Stimulated activated CD4-positive, alpha-beta T cell treated with anti-CD3 and anti-CD28 coated beads, Interleukin-15, amount 100 ng/mL, for 1 hour (primary cell): ENCODE measurements around the gene PBX4.
"Not testable (repeated sequence)": the region's sequence is repeated elsewhere in the genome, so short reads cannot be mapped to it uniquely, and the experiment has no call there.

ENCODE experiments used
- DNase-seq, 2 donors: peaks; one replicate each; pipeline ENCODE4 v3.0.0-alpha.2; 2020; ENCODE audit warnings: low read depth in 1 of 2, low spot score in 1 of 2

The PBX4 gene

GRCh38 chr19:19627621-19628500, 9.4 kb upstream of the PBX4 start, which contains the start of gene LPAR2:
Gene LPAR2 (minus strand): TSS chr19:19628220. CDS start chr19:19627275, 945 bp downstream.
- DNase-seq = peak; percentile 64 to 73

GRCh38 chr19:19626516-19627472, 8.3 kb upstream of the PBX4 start:
- no peak for DNase-seq

GRCh38 chr19:19624032-19624570, 5.6 kb upstream of the PBX4 start:
- no peak for DNase-seq

- DNase-seq = no peak
Observed at GRCh38 chr19:19623383-19623782, 4.9 kb upstream of the PBX4 start.

GRCh38 chr19:19619849-19620210, 1.3 kb upstream of the PBX4 start:
- DNase-seq = no peak

- no peak for DNase-seq
Observed at GRCh38 chr19:19619181-19619848, 828 bp upstream of the PBX4 start.

- DNase-seq = no peak
Observed at GRCh38 chr19:19615086-19615485, 3.4 kb downstream of the PBX4 start.

GRCh38 chr19:19613506-19613905, 5.0 kb downstream of the PBX4 start:
- no peak for DNase-seq

DNA sequence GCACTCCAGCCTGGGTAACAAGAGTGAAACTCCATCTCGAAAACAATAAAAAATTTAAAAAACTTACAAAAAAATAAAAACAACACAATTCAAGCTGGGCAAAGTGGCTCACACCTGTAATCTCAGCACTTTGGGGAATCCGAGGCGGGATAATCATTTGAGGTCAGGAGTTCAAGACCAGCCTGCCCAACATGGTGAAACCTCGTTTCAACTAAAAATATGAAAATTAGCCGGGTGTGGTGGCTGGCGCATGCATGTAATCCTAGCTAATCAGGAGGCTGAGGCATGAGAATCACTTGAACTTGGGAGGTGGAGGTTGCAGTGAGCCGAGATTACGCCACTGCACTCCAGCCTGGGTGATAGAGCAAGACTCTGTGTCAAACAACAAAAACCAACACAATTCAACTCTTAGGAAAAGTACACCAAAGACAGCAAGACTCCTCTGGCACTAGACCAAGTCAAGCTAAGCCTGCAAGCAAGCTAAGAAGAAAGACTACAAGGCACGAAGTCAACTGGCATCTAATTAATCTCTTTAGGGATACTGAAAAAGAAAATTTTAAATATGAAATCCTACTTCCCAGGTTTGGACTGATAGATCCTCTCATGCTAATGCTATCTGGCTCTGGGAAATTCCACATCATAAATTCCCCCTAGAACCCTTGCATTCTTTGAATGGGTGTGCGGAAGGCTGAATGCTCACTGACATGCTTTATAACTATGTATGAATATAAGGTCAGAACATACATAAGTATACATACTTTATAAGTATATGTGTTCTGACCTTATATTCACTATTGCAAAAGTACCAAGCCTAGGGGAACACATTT, 7.9 kb downstream of the PBX4 start:
- DNase-seq = no peak

DNA sequence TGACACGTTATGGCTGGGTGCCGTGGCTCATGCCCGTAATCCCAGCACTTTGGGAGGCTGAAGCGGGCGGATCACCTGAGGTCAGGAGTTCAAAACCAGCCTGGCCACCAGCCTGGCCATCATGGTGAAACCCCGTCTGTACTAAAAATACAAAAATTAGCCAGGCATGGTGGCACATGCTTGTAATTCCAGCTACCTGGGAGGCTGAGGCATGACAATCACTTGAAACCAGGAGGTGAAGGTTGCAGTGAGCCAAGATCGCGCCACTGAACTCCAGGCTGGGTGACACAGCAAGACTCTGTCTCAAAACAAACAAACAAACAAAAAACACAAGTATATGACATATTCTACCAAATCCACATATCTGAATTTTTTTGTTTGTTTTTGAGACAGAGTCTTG, 11.8 kb downstream of the PBX4 start:
- not testable (repeated sequence) for DNase-seq

GRCh38 chr19:19606021-19606420, 12.5 kb downstream of the PBX4 start:
- peak in 1 of 2 donors; percentile 24 for DNase-seq

DNA sequence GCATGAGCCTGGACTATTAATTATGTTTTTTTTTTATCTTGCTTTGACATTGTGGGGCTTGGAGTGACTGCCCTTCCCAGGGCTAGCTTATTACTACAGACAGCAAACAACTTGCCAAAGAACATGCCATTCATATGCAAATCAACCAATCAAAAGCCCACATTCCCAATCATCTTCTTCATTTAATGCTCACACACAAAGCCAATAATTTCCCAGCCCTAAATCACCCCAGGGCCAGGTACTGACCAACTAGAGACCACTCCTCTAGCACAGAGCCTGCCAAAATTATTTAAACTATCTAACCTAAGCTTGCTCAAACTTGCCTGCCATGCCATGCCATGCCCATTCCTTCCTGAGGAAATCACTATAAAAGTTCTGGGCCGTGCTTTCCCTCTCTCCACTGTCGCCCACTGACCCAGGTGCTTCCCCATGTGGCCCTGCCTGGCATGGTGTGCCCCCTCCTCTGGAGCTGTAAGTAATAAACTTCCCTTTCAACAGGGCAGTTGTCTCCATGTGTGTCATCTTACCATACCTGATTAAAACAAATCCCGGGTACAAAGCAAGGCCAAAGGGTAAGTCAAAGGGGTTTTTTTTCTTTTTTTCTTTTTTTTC, 15.7 kb downstream of the PBX4 start:
- no peak for DNase-seq

DNA sequence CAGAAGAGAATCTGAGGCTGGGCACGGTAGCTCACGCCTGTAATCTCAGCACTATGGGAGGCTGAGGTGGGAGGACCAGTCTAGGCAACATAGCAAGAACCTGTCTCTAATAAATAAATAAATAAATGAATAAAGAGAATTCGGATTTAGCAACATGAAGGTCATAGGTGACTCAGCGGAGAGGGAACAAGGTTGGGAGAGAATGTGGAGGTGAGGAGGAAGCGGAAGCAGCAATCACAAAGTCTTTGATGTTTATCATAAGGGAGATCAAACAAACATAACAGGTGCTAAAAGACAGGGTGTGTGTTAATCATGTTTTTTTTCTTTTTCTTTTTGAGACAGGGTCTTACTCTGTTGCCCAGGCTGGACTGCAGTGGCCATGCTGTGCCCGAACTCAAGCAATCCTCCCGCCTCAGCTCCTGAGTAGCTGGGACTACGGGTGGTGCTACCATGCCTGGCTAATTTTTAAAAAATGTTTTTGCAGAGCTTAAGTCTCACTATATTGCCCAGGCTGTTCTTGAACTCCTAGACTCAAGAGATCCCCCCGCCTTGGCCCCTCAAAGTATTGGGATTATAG, 16.3 kb downstream of the PBX4 start:
- DNase-seq = no peak

- no peak for DNase-seq
Observed at GRCh38 chr19:19600793-19601330, 17.6 kb downstream of the PBX4 start.

- DNase-seq = peak in 1 of 2 donors; percentile 39
Observed at GRCh38 chr19:19598728-19599451, 19.6 kb downstream of the PBX4 start.

- peak in 1 of 2 donors; percentile 26 for DNase-seq
Observed at GRCh38 chr19:19597809-19598306, 20.6 kb downstream of the PBX4 start.

GRCh38 chr19:19595171-19595701, 23.3 kb downstream of the PBX4 start:
- DNase-seq = no peak

DNA sequence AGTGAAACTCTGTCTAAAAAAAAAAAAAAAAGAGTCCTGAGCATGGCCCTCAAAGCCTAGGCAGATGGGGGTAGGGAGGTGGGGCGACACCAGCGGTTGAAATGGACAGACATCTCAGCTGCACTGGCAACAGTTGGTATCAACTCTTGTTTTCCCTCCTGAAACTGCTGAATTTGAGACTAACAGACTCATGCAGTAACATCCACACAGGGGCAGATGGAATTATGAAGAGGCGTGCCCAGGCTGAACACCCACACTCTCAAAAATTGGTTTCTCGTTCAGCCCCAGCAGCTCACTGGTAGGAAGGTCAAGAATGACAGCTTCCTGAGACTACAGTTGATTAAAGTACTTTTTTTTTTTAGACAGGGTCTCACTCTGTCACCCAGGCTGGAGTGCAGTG, 24.1 kb downstream of the PBX4 start:
- DNase-seq = no peak
